Measurements from ENCODE around the gene CLSTN3. TPM values are rescaled to one million over a fixed set of nuclear protein-coding genes. Genes with fewer than 3 reads are reported as not detected.

The CLSTN3 gene
- total RNA-seq, 1 donor from 2014 or later: 36.8 TPM

DNA sequence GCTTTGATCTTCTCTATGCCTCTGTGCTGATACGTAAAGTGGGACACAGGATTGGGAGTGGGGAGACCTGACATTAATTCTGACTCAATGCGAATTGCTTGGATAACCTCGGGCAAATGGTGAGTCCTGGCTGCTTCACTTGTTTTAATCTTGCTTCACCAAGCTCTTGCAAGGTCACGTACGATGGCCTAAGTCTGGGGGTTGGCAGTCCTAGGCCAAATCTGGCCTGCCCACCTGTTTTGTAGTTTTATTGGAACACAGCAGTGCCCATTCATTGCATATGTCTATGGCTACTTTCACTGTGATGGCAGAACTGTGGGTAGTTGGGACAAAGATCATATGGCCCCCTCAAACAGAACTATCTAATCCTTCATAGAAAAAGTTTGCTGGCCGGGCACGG is 13.4 kb downstream of the CLSTN3 start:
- no peaks in the 10 kb centered on the region for H3K4me1 ChIP-seq
- peaks cover 18% of the 10 kb centered on the region for H3K36me3 ChIP-seq
- no peaks in the 10 kb centered on the region for H3K27me3 ChIP-seq (ENCODE audit: low read depth)
- ATAC-seq (no peak), DNase-seq (no peak)
- no peak overlapping the region for H3K4me3 ChIP-seq
- intact Hi-C loops (cut with DNase I): no loop called here
- no peak overlapping the region for H3K27ac ChIP-seq
- H3K9me3 ChIP-seq: no peaks in the 10 kb centered on the region
- TF ChIP-seq, protein P1, sequence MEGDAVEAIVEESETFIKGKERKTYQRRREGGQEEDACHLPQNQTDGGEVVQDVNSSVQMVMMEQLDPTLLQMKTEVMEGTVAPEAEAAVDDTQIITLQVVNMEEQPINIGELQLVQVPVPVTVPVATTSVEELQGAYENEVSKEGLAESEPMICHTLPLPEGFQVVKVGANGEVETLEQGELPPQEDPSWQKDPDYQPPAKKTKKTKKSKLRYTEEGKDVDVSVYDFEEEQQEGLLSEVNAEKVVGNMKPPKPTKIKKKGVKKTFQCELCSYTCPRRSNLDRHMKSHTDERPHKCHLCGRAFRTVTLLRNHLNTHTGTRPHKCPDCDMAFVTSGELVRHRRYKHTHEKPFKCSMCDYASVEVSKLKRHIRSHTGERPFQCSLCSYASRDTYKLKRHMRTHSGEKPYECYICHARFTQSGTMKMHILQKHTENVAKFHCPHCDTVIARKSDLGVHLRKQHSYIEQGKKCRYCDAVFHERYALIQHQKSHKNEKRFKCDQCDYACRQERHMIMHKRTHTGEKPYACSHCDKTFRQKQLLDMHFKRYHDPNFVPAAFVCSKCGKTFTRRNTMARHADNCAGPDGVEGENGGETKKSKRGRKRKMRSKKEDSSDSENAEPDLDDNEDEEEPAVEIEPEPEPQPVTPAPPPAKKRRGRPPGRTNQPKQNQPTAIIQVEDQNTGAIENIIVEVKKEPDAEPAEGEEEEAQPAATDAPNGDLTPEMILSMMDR (IDR thresholded peaks at IDR 0.05): no peak

DNA sequence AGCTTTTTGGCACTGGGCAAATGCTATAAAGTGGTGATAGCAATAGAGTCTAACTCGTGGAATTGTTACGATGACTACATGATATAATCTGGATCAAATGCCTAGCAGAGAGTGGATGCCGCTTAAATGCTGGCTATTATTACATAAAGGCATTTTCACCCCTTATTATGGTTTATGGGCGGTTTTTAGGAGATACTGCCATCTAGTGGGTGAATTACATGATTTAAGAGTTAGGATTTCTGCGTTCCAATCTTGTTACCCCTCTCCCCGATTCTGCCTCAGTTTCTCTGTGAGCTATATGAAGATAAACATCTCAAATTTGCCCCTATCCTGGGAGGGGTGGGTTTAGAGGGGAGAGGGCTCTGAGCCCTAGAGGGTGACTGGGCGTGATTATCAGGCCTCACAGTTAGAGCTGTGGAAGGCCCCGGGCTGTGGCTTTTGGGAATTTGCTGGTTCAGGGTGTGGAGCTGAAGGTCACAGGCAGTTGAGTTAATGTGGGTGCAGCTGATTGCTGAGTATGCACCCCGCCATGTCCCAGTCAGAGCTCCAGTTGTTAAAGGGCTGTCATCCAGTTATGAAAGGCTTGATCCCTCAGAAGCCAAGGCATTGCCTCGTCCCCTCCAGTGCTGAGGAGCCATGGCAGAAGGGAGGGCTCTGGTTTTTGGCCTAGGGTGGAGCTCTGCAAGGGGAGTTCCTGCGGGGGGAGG is 14.4 kb downstream of the CLSTN3 start:
- Histone ChIP-seq H3K27ac (no peak overlapping the region), H3K4me1 (no peaks in the 10 kb centered on the region), H3K4me3 (no peak overlapping the region), H3K27me3 (ENCODE audit: low read depth) (no peaks in the 10 kb centered on the region), H3K36me3 (peaks cover 27% of the 10 kb centered on the region), H3K9me3 (no peaks in the 10 kb centered on the region)
- DNase-seq (no peak), ATAC-seq (peak in 1 of 2 donors; percentile 39)
- intact Hi-C loops (cut with DNase I): no loop called here
- TF ChIP-seq, protein P1 (IDR thresholded peaks at IDR 0.05): peak; percentile 50

DNA sequence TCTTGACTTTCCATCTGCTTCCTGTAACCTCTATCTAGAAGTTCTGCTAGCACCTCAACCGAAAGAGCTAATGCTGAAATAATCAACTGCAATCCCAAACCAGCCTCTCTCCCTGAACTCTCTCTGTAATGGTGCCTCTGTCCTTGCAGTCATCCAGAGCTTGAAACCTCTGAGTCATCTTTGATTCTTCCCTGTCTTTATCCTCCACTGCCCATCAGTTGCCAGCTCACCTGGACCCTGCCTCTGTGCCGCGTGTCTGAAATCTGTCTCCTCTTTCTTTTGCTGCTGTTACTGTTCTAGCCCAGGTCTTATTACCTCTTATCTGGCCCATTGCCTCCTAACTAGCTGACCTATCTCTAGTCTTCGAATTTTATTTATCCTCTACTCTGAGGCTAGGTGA is 15.5 kb downstream of the CLSTN3 start:
- intact Hi-C loops (cut with DNase I): no loop called here

DNA sequence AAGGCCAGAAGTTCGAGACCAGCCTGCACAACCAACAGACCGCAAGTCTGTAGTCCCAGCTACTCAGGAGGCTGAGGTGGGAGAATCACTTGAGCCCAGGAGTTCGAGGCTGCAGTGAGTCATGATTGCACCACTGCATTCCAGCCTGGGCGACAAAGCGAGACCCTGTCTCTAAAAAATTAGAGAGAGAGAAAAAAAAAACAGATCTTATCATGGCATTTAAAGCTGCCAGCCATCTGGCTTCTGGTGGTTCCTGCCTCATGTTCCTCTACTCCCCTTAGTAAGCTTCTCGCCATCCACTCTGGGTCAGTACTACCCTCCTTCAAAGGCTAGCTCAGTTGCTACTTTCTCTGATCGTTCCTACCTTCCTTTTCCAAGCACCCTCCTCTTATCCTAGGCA is 16.1 kb downstream of the CLSTN3 start:
- no peak overlapping the region for H3K4me3 ChIP-seq
- no peaks in the 10 kb centered on the region for H3K9me3 ChIP-seq
- no peak for ATAC-seq
- no peaks in the 10 kb centered on the region for H3K27me3 ChIP-seq (ENCODE audit: low read depth)
- H3K4me1 ChIP-seq: no peaks in the 10 kb centered on the region
- intact Hi-C loops (cut with DNase I): no loop called here
- no peak overlapping the region for H3K27ac ChIP-seq
- DNase-seq: no peak
- H3K36me3 ChIP-seq: peaks cover 43% of the 10 kb centered on the region
- TF ChIP-seq, protein P1 (IDR thresholded peaks at IDR 0.05): no peak

More for the DNA sequence above, 15.5 kb downstream of the CLSTN3 start:
- DNase-seq (no peak), ATAC-seq (no peak)
- Histone ChIP-seq H3K4me3 (no peak overlapping the region), H3K36me3 (peaks cover 38% of the 10 kb centered on the region), H3K27ac (no peak overlapping the region), H3K4me1 (no peaks in the 10 kb centered on the region), H3K27me3 (ENCODE audit: low read depth) (no peaks in the 10 kb centered on the region), H3K9me3 (no peaks in the 10 kb centered on the region)
- TF ChIP-seq, protein P1 (IDR thresholded peaks at IDR 0.05): no peak

DNA sequence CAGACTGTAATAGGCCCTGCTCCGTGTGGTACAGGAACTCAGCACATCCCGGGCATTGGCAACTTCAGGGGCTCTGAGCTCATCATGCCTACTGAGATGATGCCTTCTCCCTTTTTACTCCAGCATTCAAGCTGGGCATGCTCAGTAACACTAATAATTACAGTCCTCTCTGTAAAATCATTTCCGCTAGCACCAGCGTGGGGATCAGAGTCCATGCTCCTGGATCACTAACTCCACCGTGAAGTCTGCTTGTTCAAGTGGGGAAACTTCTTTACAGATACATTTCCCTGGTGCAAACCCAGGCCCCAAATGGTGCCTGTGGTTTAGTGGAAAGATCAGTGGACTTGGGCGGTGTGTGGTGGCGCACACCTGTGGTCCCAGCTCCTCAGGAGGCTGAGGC is 16.7 kb downstream of the CLSTN3 start:
- intact Hi-C loops (cut with DNase I): no loop called here
- ATAC-seq: no peak

More for the DNA sequence above, 16.7 kb downstream of the CLSTN3 start:
- Histone ChIP-seq H3K4me1 (no peaks in the 10 kb centered on the region), H3K27me3 (ENCODE audit: low read depth) (no peaks in the 10 kb centered on the region), H3K27ac (no peak overlapping the region), H3K9me3 (no peaks in the 10 kb centered on the region), H3K36me3 (peaks cover 47% of the 10 kb centered on the region), H3K4me3 (no peak overlapping the region)
- TF ChIP-seq, protein P1 (IDR thresholded peaks at IDR 0.05): no peak
- no peak for DNase-seq
